GM19324 (cell line): ENCODE data around the gene PCSK5.

Source experiments
- ATAC-seq: cut with Tn5 transposase; IDR thresholded peaks from one replicate; pipeline ENCODE4 v1.9.1; 2021; ENCODE audit warnings: mild to moderate bottlenecking, moderate library complexity; ENCODE audit not compliant: unreplicated experiment, low FRiP score

Gene PCSK5

DNA sequence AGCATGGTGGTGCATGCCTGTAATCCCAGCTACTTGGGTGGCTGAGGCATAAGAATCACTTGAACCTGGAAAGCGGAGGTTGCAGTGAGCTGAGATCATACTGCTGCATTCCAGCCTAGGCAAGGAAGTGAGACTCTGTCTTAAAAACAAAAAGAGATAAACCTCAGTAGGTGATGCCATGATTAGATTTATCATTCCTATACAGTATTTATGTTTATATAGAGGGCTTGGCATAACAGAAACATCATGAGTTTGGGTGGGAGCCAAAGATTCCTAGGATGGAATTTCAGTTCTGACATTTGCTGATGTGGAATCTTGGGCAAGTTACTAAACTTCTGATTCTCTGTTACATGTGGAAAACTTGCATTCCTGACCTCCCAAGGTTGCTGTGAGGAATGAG is 481.4 kb downstream of the PCSK5 start:
- ATAC-seq = no peak

GRCh38 chr9:76372336-76372735 is 481.9 kb downstream of the PCSK5 start:
- ATAC-seq = no peak

DNA sequence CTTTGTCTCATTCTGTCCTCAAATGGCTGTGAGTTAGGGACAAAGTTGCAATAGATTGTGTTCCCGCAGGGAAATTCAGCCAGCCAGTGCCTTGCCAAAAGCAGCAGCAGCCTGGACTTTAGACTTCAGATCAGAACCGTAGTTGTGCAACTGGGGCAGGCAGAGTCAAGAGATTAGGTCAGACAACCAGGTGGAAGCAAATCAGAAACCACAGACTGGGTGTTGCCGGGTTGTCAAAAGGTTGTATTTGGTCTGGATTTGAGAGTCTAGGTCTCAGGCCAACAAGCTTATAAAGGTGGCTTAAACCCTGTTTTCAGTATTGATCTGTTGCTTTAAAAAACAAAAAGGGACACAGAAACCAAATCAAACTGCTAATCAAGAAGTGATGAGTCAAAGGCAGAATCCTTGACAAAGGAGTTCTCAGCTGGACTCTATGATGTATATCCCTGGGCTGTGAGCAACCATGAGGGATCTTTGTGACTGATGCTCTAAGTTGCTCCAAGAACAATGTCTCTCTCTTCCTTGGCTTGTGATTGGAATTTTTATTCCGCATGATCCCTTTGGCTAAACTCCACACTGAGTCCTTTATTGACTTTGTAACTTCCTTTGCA is 482.8 kb downstream of the PCSK5 start:
- no peak for ATAC-seq

DNA sequence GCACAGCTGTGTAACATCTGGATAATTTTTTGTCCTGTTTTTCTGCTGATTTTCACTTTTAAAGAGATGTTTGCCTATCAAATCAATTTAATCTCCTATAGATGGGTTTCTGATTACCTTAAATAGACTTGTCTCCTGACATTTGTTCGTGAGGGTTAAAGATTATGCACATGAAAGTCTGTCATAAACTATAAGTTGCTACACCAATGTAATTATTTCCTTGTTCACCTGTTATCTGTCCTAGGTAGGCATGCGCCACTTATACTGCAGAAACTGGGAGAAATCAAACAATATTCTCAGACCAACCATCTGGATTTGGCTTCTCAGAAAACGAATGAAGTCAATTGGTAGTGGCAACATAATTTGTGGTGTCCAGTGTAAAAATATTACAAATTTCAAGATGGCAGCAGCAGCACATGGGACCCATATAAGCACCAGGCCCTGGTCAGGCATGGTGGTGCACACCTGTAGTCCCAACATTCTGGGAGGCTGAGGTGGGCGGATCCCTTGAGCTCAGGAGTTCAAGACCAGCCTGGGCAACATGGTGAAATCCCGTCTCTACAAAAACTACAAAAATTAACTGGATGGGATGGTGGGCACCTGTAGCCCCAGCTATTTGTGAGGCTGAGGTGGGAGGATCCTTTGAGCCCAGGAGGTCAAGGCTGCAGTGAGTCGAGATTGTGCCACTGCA is 483.5 kb downstream of the PCSK5 start:
- no peak for ATAC-seq

- ATAC-seq = no peak
Measured at GRCh38 chr9:76374783-76375559, 484.5 kb downstream of the PCSK5 start.

DNA sequence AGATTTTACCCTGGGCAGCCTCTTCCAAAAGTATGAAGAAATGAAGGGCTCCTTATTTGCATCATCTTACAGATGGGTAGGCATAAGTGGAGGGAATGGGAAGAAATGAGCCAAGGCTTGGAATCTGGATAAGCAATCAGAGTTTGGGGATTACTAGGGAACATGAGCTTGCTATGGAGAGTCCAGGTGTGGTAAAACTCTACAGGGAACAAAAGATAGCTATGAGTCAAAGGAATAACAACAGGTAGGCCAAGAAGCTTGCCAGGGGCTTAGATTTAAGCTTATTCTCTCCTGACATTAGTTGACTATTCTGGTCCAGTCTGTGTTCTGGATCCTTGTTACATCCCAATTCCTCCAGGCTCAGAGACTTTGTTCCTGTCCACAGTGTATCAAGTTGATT is 487.3 kb downstream of the PCSK5 start:
- ATAC-seq = no peak

DNA sequence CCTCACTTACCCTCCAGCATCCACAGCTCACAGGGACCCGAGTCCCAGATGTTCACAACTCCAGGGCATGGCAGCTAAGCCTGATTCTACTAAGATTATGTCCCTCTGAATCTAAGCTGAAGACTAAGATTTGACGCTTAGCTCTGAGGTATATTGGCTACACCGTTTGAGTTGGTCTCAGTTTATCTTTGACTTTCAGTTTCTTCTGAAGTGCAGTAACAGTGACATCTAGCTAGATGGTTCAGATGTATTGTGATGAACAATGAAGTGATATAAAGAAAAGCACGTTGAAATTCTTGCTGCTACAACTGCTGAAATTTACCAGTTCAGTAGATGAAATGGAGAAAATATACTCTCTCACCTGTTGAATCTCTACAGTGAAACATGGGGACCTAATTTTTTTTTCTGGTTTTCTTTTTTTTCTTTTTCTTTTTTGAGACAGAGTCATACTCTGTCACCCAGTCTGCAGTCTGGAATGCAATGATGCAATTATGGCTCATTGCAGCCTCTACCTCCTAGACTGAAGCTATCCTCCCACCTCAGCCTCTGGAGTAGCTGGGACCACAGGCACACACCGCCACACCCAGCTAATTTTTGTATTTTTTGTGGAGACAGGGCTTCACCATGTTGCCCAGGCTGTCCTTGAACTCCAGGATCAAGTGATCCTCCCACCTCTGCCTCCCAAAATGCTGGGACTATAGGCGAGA is 488.0 kb downstream of the PCSK5 start:
- no peak for ATAC-seq

DNA sequence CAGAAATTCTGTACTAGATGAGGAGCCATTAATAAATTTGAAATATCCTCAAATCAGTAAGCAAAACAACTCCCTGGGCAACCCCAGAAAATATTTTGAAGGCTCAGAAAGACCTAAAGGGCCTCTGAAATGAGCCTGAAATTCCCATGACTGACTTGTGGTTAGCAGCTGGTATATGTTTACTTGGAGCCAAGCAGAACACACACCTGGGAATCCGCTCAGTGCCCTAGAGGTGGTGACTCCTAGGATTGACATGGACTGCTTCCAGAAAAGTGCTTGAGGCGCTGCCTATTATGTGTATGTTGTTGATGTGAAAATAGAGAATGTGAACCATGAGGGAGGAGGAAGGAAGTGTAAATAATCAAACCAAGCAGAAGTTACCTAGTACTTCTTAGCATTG is 489.0 kb downstream of the PCSK5 start:
- ATAC-seq = no peak

DNA sequence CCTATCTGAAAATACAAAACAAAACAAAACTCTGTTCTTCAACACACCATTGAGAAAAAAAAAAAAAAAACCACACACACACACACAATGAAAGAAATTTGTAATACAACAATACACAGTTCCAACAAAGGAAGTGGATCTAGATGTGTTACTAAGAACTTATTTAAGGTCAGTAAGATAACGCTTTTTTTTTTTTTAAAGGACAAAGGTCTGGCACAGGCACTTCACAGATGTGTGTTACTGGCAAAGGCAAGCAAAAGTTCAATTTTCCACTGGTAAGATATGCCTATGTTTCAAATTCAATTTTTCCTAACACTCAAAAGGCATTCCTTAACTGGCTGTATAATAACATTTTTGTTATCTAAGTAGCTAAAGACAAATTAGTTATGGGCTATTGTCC is 500.2 kb downstream of the PCSK5 start:
- no peak for ATAC-seq

DNA sequence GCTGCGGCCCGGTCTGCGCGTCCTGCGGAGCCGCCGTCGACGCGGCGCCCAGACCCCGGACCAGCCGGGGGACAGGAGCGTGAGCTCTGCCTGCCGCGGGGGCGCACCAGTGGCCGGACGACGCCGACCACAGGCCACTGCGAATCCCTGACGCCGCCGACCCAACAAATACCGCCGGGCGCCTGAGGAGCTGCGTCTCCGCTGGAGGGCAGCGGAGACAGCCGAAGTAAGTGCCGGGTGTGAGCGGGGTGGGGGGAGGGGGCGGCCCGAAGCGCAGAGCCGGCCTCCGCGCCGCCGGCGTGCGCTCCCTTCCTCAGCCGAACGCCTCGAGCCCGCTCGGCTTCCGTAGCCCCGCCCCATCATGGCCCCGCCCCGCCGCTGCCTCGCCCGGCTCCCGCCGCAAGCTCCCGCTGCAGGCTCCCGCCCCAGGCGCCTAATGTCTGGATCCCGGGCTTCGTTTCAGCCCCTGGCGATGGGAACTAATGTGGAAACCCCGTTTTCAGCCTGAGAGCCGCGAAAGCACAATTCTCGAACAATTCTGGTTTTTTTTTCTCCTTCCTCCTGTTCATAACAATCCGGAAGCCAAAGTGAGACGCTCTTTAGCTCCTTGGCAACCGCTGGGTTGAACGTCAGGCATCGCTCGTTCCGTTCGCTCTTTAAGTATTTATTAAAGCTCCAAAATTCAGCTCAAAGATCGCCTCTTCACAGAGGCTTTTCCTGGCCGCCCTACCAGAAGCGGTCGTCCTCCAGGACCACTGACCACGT is 503.9 kb downstream of the PCSK5 start, which contains the start of gene RFK:
Gene RFK (minus strand): TSS at position 232 of the 765 bp plus-strand sequence. CDS start 255 bp downstream, outside the sequence.
- peak; percentile 86 for ATAC-seq

DNA sequence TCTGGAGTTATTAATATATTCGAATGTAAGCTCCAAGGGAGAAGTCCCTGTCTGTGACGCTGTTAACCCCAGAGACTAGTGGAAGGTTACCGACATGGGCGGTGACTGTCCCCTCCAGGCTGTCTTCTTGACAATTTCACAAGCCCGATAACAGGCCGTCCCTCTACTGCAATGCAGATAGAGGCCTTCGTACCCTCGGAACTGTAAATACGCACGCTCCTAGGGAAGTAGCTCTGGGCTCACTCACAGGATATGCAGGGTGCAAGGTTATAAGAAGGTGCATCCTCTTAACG is 504.4 kb downstream of the PCSK5 start:
- peak; percentile 53 for ATAC-seq

DNA sequence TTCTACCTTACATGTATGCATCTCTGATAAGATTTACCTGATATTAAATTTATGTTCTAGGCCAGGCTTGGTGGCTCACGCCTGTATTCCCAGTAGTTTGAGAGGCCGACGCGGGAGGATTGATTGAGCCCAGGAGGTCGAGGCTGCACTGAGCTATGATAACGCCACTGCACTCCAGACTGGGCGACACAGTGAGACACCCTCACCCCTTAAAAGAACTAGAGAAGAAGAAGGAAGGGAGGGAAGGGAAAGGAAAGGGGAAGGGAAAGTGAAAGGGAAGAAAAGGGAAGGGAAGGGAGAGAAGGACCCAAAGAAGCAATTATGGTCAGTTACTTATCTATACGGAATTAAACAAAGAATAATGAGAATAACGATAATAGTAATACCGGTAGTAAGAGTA is 504.9 kb downstream of the PCSK5 start:
- no peak for ATAC-seq

DNA sequence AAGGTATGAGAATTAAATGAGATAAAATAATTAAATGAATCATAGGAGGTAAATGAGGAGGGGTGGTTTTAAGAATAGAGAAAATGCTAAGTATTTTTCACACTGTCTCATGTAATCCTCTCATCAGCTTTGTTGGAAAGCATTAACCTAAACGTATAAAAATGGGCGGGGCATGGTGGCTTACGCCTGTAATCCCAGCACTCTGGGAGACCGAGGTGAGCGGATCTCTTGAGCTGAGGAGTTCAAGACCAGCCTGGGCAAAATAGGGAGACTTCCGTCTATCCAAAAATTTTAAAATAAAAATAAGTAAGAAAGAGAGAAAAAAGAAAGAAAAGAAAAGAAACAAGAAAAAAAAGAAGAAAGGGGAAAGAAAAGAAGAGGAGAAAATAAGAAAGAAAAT is 505.7 kb downstream of the PCSK5 start:
- no peak for ATAC-seq

DNA sequence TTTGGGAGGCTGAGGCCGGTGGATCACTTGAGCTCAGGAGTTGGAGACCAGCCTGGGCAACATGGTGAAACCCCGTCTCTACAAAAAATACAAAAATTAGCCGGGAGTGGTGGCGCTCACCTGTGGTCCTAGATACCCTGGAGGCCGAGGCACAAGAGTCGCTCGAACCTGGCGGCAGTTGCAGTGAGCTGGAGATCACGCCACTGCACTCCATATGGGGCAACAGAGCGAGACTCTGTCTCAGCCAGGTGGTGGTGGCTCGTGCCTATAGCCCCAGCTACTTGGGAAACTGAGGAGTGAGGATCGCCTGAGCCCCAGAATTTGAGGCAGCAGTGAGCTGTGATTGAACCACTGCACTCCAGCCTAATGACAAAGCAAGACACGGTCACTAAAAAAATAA is 506.1 kb downstream of the PCSK5 start:
- ATAC-seq = no peak

- no peak for ATAC-seq
Measured at GRCh38 chr9:76399856-76400255, 509.4 kb downstream of the PCSK5 start.

DNA sequence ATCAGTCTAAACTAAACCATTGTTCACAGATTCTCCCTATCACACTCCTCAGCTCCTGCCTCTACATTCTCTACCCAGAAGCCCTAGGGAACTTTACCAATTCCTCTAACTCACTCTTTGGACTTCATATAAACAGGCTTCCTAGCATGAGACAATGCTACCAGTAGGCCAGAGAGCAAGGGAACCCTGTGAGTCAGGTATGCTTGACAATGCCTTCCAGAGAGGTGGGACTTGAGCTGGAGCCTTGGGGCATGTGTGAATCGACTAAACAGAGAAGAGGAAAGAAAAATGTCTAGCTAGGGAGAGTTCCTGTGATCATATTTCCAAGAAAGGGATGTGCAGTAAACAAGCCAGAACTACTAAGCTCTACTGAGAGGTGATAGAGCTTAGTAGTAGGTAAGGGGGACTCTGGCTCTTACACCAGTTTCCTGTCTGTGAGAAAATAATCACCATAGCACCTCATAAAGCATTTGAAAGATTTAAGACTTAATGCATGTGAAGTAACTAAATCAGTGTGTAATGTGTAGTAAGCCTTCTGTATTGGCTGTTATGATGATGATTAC is 510.1 kb downstream of the PCSK5 start:
- ATAC-seq = no peak

GRCh38 chr9:76401176-76401575 is 510.7 kb downstream of the PCSK5 start:
- no peak for ATAC-seq

GRCh38 chr9:76401580-76402354 is 511.3 kb downstream of the PCSK5 start:
- no peak for ATAC-seq

DNA sequence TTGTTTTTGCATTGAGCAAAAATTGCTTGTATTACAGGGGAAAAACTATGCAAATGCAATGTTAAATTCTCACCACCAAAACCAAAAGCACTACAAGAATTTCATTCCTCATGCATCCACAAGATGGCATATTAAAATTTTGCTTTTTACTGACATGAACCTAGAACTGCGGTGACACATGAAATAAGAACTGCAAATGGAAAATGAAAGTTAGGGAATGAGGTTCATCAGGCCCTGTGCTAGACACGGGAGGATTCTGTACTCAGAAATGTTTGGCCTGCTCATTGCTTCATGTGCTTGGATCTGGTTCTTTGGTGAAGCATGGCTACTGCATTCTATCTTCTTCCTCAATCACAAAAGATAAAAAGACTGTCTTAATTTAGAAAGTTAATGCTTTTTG is 512.9 kb downstream of the PCSK5 start:
- peak; percentile 83 for ATAC-seq
